ENCODE measurements around the gene PRMT7.

PRMT7 gene

DNA sequence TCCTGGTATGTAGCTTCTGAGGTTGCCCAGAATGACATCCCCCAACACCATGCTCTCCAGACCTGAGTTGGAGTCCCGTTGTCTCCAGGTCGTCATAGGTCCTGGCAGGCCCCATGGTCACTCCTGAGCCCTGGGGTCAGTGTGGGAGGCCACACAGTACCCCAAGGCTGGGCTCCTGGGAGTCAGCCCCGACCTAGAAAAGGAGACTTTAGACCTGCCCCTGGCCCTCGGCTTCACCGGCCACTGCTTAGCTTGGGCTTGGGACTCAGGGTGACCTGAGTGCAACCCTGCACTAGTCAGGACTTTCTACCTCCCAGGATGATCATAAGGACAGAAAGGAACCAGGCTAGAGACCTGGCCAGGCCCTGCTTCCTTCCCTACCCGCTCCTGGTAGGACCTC is 65.8 kb downstream of the PRMT7 start:
- no peak for DNase-seq (ENCODE audit: low read depth)

GRCh38 chr16:68377221-68377620 is 66.4 kb downstream of the PRMT7 start:
- DNase-seq (ENCODE audit: low read depth), result no peak

- DNase-seq (ENCODE audit: low read depth), result no peak
These were observed 67.0 kb downstream of the PRMT7 start for GRCh38 chr16:68377667-68378393.

DNA sequence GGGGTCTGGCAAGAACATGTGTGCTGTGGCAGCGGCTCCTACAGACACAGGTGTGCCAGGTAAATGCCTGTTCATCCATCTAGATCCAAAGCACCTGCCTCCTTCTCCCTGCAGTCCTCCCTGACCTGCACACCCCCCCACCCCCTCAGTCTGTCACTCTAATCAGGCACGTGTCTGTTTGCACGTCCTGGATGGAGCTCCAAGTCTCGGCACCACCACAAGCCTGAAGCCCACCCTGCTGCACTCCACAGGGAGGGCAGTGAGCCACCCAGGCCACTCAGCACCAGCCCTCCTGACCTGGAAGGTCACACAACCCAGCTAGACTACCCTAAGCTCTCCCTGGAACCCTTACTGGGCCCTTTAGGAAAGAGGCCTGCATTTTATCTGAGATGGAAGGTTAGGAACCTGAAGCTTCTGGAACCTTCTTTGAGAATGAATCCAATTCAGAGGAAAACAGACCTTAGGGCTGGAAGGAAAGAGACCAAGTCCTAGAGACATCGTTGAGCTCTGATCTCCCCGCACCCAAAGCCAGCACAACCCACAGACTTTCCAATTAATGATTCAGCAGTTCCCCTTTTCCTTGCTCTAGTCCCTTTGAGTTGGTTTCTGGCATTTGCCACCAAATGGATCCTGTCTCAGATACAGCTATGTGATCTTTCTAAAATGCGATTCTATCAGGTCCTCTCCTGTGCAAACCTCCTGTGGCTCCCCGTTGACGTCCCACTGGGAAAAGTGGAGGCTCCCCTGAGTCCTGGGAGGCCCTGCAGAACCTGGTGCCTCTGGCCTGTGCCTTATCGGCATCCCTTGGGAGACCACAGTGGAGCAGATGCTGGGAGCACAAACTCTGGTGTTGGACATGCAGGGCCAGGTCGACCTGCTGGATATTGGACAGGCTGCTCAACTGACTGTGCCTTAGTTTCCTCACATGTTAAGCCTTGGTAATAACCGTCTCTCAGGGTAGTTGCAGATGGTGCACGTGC is 67.9 kb downstream of the PRMT7 start:
- DNase-seq (ENCODE audit: low read depth), result no peak

DNA sequence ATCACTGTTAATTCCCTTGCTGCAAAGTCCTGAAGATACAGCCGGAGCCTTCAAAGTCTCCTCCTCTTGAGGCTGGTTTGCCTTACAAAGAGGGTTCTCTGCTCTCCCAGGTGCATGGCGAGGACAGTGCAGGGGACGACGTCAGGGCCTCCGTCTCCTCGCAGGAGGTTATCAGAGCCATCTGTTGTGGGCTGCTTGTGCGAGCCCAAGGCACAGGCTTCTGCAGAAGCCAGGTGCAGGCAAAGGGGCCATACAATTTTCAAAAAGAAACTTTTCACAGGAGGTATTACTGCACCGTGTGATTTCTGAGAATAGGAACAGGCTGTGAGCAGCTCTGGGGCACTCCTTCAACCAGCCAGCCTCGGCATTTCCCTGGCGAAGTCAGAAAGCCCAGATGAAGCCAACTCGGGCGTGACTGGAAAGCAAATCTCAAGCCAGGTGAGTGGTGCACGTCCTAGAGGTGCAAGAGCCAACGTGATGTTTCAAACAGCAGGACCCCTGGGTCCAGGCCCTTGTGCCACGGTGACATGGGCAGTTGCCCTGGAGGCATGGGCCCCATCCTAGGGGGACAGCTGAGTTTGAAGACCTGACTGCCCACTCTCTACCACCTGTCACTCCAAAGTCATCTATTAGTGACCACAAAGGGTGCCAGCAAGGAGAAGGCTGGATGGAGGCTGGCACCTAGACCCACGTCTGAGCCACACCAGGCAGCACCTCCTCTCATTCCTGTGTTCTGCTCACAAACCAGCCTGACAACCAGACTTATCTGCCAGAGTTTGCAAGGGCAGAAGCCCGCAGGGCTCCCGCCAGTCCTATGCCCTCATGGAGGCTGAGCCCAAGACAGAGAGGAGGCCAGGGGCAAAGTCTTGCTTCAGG is 68.9 kb downstream of the PRMT7 start:
- no peak for DNase-seq (ENCODE audit: low read depth)

DNA sequence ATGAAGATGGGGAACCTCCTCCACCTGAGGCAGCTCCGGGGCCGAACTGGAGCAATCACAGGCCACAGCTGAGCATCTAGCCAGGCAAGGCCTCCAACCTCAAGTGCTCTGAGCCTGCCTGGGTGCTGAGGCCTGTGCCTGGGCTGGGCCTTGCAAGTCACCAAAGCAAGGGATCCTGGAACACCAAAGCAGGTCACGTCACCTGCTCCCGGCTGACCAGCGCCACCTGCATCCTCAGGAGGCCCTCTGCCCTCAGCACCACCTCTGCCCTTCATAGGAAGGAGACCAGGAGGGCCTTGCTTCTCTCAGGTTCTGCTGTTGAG is 69.5 kb downstream of the PRMT7 start:
- DNase-seq (ENCODE audit: low read depth), result no peak

GRCh38 chr16:68380676-68381362 is 70.0 kb downstream of the PRMT7 start:
- no peak for DNase-seq (ENCODE audit: low read depth)

DNA sequence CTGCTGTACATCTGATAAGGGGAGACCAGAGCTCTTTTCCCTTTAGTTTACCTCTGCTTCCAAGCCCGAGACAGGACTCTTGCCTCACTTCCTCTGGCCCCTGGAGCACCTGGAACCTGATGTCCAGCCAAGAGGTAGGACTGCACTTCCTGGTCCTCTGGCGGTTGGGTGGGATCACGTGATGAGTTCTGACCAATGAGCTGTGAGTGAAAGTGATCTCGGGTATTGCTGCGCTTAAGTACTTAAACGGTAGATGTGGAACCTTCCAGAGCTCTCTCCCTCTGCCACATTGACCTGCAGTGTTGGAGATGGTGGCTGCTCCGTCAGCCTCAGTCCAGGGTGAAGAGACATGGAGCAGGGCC is 70.5 kb downstream of the PRMT7 start:
- no peak for DNase-seq (ENCODE audit: low read depth)

DNA sequence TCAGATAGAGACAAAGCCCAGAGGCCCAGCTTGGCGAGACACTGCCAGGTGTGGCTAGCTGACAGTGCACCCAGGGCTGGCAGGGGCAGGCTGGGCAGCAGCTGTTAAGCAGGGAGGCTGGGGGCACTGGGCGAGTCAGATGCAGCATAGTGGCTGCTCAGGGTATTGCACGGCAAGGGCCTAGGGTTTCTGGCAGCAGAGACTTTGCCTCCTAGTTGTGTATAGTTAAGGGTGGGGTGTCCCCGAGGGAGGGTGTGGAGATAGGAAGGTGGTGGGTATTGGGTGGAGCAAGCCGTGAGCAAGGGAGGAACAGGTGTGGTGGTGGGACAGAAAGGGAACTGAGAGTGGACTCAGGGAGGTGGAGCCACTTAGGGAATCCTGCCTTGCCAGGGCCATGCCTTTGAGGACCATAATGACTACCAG is 71.5 kb downstream of the PRMT7 start:
- DNase-seq (ENCODE audit: low read depth), result no peak

DNA sequence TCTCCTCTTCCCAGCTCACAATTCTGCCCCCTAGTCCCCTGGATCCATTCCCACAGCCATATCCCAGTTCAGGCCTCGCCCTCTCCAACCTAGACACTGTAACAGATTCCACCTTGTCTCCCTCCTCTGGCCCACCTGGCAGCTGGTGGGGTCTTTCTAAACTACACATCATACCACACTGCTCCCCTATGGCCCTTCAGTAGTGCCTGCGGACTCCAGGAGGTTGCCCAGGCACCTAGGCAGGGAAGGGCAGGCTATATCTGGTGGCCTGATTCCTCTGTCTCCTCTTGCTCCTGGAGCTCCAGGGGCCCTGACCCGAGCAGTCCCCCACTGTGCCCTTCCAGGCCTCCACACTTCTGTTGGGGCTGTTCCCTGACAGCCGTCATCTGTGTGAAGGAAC is 73.0 kb downstream of the PRMT7 start:
- DNase-seq (ENCODE audit: low read depth), result no peak

DNA sequence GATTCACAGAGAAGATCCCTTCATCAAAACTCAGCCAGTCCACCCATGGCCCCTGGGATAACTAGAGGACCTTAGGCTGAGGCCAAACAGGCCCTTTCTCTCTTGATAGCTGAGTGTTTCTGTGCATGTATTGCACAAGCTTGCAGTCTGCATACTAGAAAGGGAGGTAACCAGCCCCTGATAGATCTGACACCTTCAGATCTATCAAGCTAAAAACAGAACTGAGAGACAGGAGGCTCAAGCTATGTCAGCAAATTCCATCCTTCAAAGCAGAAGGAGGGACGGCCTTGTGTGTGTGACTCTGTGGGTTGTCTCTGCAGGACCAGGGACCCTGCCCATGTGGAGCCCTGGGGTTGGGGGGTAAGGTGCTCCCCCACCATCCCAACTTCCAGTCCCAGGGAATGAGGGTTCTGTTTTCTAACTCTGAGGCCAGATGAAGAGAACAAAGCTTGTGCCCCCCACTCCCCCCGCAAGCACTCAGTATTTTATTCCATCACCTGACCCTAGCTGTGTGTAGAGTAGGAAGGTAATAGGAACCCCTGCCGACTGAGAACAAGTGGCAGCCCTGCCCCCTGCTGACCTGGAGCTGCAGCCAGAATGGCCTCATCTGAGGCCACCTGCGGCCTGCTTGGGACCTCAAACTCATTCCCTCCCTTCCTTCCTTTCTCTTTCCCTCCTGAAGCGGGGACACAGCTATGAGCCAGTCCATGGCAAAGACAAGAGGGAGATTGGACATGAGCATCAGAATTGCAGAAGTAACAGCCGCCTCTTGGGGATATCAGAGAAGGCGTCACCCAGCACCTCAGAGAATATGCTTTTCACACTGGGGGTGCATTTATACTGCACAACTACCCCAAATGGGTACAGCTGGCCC is 73.7 kb downstream of the PRMT7 start:
- DNase-seq (ENCODE audit: low read depth), result no peak

DNA sequence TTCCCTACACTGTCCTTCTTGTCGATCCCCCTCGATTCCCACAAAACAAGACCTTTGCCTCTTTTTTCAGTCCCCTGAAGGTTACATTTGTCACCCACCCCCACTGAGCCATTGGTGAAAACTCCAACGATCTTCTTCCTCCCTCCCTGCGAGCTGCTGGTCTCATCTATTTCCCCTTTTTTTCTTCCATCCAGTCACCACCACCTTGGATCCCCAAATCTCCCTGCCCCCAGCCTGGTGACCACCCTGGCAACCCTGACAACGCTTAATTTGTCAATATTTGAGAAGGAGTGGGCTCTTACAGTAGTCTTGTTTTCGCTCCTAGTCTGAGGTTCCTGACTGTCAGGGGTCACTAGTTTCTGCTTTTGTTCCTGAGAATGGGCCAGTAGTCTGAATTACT is 74.6 kb downstream of the PRMT7 start:
- no peak for DNase-seq (ENCODE audit: low read depth)

GRCh38 chr16:68386628-68387027 is 75.8 kb downstream of the PRMT7 start:
- no peak for DNase-seq (ENCODE audit: low read depth)

DNA sequence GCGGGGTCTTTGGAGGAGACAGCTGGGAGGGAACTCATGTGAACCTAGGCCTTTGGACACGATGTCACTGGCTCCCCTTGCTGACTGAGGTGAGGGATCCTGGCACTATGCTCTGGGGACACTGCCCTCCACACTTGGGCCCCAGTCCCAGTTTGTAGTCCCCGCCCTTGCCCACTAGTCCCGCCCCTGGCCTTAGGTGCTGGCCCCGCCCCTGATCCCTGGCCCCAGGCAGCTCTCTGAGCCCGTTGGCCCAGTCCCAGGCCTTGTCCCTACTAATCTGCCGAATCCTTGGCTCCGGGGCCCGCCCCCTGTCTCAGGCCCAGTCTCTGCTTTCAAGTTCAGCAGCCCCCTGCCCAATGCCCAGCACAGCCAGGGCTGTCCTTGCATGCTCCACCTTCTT is 76.5 kb downstream of the PRMT7 start:
- no peak for DNase-seq (ENCODE audit: low read depth)

DNA sequence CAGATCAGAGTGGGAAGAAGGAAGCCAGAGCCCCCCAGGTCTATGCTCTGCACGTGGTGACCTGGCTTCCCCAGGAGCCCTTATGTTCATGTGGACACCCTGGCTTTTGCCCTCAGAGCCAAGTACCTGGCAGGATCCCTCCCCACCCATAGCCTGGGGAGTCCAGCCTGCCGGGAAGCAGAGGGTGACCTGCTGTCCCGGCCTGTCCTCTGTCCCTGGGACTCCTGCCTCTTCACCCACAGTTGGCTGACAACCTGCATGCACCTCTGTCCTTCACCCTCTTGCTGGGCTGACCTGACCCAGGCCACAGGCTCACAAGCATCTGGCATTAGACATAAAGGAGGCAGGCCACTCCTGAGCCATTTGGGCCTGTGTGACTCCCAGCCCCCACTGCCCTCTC is 77.3 kb downstream of the PRMT7 start:
- DNase-seq (ENCODE audit: low read depth), result no peak

DNA sequence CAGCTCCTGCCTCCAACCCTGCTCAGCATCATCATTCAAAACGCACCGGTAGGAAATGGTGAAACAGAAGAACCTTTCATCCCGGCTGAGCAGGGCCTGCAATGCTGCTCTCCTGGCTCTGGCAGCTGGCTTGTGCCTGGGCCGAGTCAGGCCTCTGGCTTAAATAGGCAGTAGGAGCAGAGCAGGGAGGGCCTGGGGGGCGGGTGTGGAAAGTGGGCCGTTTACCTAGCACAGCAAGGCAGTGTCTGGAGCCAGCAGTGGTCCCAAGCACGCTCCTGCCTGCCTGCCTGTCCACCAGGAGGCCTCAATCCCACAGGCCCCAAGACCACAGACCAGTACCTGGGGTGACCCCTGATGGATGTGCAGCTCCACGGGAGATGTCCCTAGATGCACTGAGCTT is 78.2 kb downstream of the PRMT7 start:
- no peak for DNase-seq (ENCODE audit: low read depth)

DNA sequence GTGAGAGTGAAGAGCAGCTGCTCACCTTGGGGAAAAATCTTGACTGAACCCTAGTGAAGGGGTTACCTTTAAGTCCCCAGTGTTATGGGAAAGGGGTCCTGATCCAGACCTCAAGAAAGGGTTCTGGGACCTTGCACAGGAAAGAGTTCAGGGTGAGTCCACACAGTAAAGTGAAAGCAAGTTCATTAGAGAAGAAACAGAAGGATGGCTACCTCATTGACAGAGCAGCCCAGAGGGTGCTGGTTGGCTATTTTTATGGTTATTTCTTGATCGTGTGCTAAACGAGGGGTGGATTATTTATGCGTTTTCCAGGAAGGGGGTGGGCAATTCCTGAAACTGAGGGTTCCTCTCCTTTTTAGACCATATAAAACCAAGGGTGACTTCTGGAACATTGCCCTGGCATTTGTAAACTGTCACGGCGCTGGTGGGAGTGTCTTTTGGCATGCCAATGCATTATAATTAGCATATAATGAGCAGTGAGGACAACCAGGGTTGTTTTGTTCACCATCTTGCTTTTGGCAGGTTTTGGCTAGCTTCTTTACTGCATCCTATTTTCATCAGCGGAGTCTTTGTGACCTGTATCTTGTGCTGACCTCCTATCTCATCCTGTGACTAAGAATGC is 79.0 kb downstream of the PRMT7 start:
- DNase-seq (ENCODE audit: low read depth), result no peak

- DNase-seq (ENCODE audit: low read depth), result no peak
These were observed 82.5 kb downstream of the PRMT7 start for GRCh38 chr16:68393333-68393732.

DNA sequence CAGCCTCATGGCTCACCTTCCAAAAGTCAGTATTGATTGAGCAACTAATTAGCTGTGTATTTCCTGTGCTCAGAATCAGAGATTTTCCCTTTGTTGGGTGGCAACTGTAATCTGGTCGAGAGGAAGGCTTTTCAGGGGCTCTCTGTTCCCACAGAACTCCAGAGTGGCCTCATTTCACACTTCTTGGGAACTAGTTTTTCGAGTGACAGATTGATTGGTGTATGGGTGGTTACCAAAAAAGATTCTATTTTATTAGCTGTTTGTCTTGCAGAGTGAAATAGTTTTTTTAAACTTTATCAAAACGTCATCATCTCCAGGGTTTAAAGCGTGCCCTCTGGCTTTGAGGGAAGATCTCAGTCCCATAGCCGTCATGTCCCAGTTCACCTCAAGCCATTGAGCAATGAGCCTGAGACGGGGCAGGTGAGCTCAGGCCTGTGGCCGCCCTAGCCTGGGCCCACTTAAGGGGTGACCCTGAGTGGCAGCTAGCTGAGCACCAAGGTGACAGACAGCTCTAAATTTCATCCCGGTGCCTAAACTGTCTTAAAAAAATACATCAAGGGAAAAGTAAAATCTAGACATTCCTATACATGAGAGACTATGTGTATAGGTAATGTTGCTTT is 84.5 kb downstream of the PRMT7 start:
- DNase-seq (ENCODE audit: low read depth), result no peak

DNA sequence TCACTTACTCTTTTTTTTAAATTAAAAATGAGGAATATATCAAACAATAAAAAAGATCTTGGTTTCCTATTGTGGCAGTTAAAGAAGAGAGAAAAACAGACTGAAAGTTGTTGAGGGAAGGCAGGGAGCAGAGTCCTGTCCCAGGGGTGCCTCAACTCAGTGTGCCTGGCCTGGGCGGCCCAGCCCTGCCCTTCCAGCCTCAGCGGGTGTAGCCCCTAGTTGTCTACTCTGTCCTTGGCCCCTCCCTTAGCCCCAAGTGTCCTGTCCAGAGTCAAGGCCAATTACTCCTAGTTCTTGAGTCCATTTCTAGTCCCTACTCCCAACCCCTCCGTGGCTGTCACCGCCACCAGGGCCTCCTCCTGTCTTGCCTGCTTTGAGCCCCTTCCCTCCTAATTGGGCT is 85.0 kb downstream of the PRMT7 start:
- DNase-seq (ENCODE audit: low read depth), result no peak

Data from fibroblast of gingiva (primary cell).